ENCODE measurements around the gene SBF2. TPM values are rescaled to one million over a fixed set of nuclear protein-coding genes. Genes with fewer than 3 reads are reported as not detected.

SBF2 gene
- total RNA-seq, 1 donor: 61.2 TPM

- peaks cover 6% of the 10 kb centered on the region for H3K79me2 ChIP-seq (ENCODE audit: insufficient read depth, low read length)
- no peak overlapping the region for H3K4me3 ChIP-seq (ENCODE audit: insufficient read depth, low read length)
- H3K27me3 ChIP-seq (ENCODE audit: insufficient read depth, low read length): no peaks in the 10 kb centered on the region
- H3K27ac ChIP-seq (ENCODE audit: low read depth, low read length): no peak overlapping the region
- peaks cover 42% of the 10 kb centered on the region for H3K4me1 ChIP-seq (ENCODE audit: insufficient read depth, low read length)
- no peaks in the 10 kb centered on the region for H4K20me1 ChIP-seq (ENCODE audit: insufficient read depth, low read length)
- no peak overlapping the region for H3K4me2 ChIP-seq (ENCODE audit: insufficient read depth, low read length)
- DNase-seq (ENCODE audit: insufficient read length, low spot score, missing footprints): no peak
- H2AFZ ChIP-seq (ENCODE audit: low read length): no peak overlapping the region
- H3K36me3 ChIP-seq (ENCODE audit: insufficient read depth, low read length): no peaks in the 10 kb centered on the region
- H3K9me3 ChIP-seq (ENCODE audit: low read depth, low read length): no peaks in the 10 kb centered on the region
- TF ChIP-seq CTCF (IDR thresholded peaks at IDR 0.05; ENCODE audit: extremely low read depth, low read depth, low read length): no peak
Observed at GRCh38 chr11:10113852-10114251, 180.2 kb downstream of the SBF2 start.

- H3K79me2 ChIP-seq (ENCODE audit: insufficient read depth, low read length): peaks cover 6% of the 10 kb centered on the region
- H3K27me3 ChIP-seq (ENCODE audit: insufficient read depth, low read length): no peaks in the 10 kb centered on the region
- no peak for TF ChIP-seq CTCF (IDR thresholded peaks at IDR 0.05; ENCODE audit: extremely low read depth, low read depth, low read length)
- H3K4me3 ChIP-seq (ENCODE audit: insufficient read depth, low read length): no peak overlapping the region
- peak overlapping the region; percentile 46 for H3K27ac ChIP-seq (ENCODE audit: low read depth, low read length)
- H3K36me3 ChIP-seq (ENCODE audit: insufficient read depth, low read length): no peaks in the 10 kb centered on the region
- no peak for DNase-seq (ENCODE audit: insufficient read length, low spot score, missing footprints)
- H3K4me1 ChIP-seq (ENCODE audit: insufficient read depth, low read length): peaks cover 26% of the 10 kb centered on the region
- no peaks in the 10 kb centered on the region for H3K9me3 ChIP-seq (ENCODE audit: low read depth, low read length)
- H4K20me1 ChIP-seq (ENCODE audit: insufficient read depth, low read length): no peaks in the 10 kb centered on the region
- H3K4me2 ChIP-seq (ENCODE audit: insufficient read depth, low read length): peak overlapping the region; percentile 41
- no peak overlapping the region for H2AFZ ChIP-seq (ENCODE audit: low read length)
Observed at GRCh38 chr11:10109806-10110205, 184.2 kb downstream of the SBF2 start.

- no peak overlapping the region for H3K4me3 ChIP-seq (ENCODE audit: insufficient read depth, low read length)
- peak; percentile 91 for DNase-seq (ENCODE audit: insufficient read length, low spot score, missing footprints)
- H3K4me2 ChIP-seq (ENCODE audit: insufficient read depth, low read length): peak overlapping the region; percentile 41
Observed at GRCh38 chr11:10108915-10109680, 184.9 kb downstream of the SBF2 start.

More at GRCh38 chr11:10108915-10109680, 184.9 kb downstream of the SBF2 start:
- H4K20me1 ChIP-seq (ENCODE audit: insufficient read depth, low read length): no peaks in the 10 kb centered on the region
- no peak overlapping the region for H2AFZ ChIP-seq (ENCODE audit: low read length)
- no peaks in the 10 kb centered on the region for H3K9me3 ChIP-seq (ENCODE audit: low read depth, low read length)
- no peaks in the 10 kb centered on the region for H3K36me3 ChIP-seq (ENCODE audit: insufficient read depth, low read length)
- no peak for TF ChIP-seq CTCF (IDR thresholded peaks at IDR 0.05; ENCODE audit: extremely low read depth, low read depth, low read length)
- H3K4me1 ChIP-seq (ENCODE audit: insufficient read depth, low read length): peaks cover 23% of the 10 kb centered on the region
- peaks cover 6% of the 10 kb centered on the region for H3K79me2 ChIP-seq (ENCODE audit: insufficient read depth, low read length)
- no peaks in the 10 kb centered on the region for H3K27me3 ChIP-seq (ENCODE audit: insufficient read depth, low read length)
- H3K27ac ChIP-seq (ENCODE audit: low read depth, low read length): peak overlapping the region; percentile 46

Measured in osteoblast (primary cell).